SK-N-SH (cell line): ENCODE data around the gene ISYNA1. TPM values are rescaled to one million over a fixed set of nuclear protein-coding genes. Genes with fewer than 3 reads are reported as not detected.

Source experiments
- CTCF ChIA-PET: fragments of 300-600, 350-600 bp; formaldehyde crosslinking; extraction: SDS; loops from one replicate; lab custom pipeline; 2021; lab: Yijun Ruan, JAX
- POLR2A ChIA-PET: fragments of 350-600 bp; sonication (Branson Sonifier 250); formaldehyde crosslinking; extraction: SDS; loops from one replicate; lab custom pipeline; 2020; ENCODE audit warnings: antibody characterized with exemption, inconsistent platforms; lab: Yijun Ruan, JAX
- DNase-seq: peaks from one replicate; pipeline ENCODE4 v3.0.0; 2012
- H2AFZ ChIP-seq: fragments of 200-600 bp; sonication (generic); 2 replicates; pipeline ENCODE4 v1.8.1; 2016; ENCODE audit warnings: antibody characterized with exemption, mild to moderate bottlenecking, low read depth
- H3F3A ChIP-seq: fragments of 200-600 bp; sonication (generic); replicated peaks from 2 replicates; pipeline ENCODE3; 2016; ENCODE audit warnings: antibody characterized with exemption, mild to moderate bottlenecking; ENCODE audit not compliant: insufficient read depth
- H3K27ac ChIP-seq, 2 experiments: fragments of 200-500 bp in 1 of 2; fragments of 200-600 bp in 1 of 2; sonication (Bioruptor generic) in 1 of 2; sonication (generic), shearing (Covaris generic) in 1 of 2; 2 replicates each; pipeline versions ENCODE4 v1.5.1 to v1.6.1; 2014 to 2016; ENCODE audit warnings: low read depth in 2 of 2, inconsistent platforms in 1 of 2, low read length in 1 of 2, mild to moderate bottlenecking in 1 of 2, mixed read lengths in 1 of 2
- H3K27me3 ChIP-seq: fragments of 200-600 bp; sonication (generic), shearing (Covaris generic); 2 replicates; pipeline ENCODE4 v1.6.1; 2016; ENCODE audit warnings: mixed run types; ENCODE audit not compliant: insufficient read depth
- H3K36me3 ChIP-seq, 2 experiments: fragments of 200-500 bp in 1 of 2; fragments of 200-600 bp in 1 of 2; sonication (Bioruptor generic) in 1 of 2; sonication (generic) in 1 of 2; replicated peaks in 1 of 2; 2 replicates each; pipeline versions ENCODE3 to v1.5.1; 2014 to 2016; ENCODE audit warnings: low read length in 1 of 2, mild to moderate bottlenecking in 1 of 2; ENCODE audit not compliant: insufficient read depth in 2 of 2, control insufficient read depth in 1 of 2
- H3K4me1 ChIP-seq, 2 experiments: fragments of 200-500 bp in 1 of 2; fragments of 200-600 bp in 1 of 2; sonication (Bioruptor generic) in 1 of 2; sonication (generic), shearing (Covaris generic) in 1 of 2; 2 replicates each; pipeline versions ENCODE4 v1.5.1 to v1.6.1; 2014 to 2016; ENCODE audit warnings: low read depth in 1 of 2, low read length in 1 of 2, mixed run types in 1 of 2; ENCODE audit not compliant: insufficient read depth in 2 of 2, control insufficient read depth in 1 of 2
- H3K4me2 ChIP-seq: fragments of 200-600 bp; sonication (generic), shearing (Covaris generic); 2 replicates; pipeline ENCODE4 v1.6.1; 2017; ENCODE audit warnings: mixed run types
- H3K4me3 ChIP-seq, 2 experiments: fragments of 200-500 bp in 1 of 2; fragments of 200-600 bp in 1 of 2; sonication (Bioruptor generic) in 1 of 2; sonication (generic), shearing (Covaris generic) in 1 of 2; 2 replicates each; pipeline versions ENCODE4 v1.5.1 to v1.8.1; 2014 to 2016; ENCODE audit warnings: low read depth in 2 of 2, inconsistent platforms in 1 of 2, low read length in 1 of 2, mild to moderate bottlenecking in 1 of 2, mixed read lengths in 1 of 2, moderate library complexity in 1 of 2
- H3K79me2 ChIP-seq: fragments of 200-600 bp; sonication (generic); 2 replicates; pipeline ENCODE4 v1.8.1; 2017; ENCODE audit warnings: mild to moderate bottlenecking; ENCODE audit not compliant: insufficient read depth
- H3K9ac ChIP-seq: fragments of 200-600 bp; sonication (generic); 2 replicates; pipeline ENCODE4 v1.6.1; 2017; ENCODE audit warnings: mixed run types
- H3K9me2 ChIP-seq: fragments of 200-600 bp; sonication (generic); 2 replicates; pipeline ENCODE4 v1.6.1; 2017; ENCODE audit warnings: mixed run types
- H3K9me3 ChIP-seq: fragments of 200-600 bp; sonication (generic); 2 replicates; pipeline ENCODE4 v1.6.1; 2017; ENCODE audit warnings: mixed run types, mild to moderate bottlenecking, moderate library complexity
- H4K20me1 ChIP-seq: fragments of 200-600 bp; sonication (generic); 2 replicates; pipeline ENCODE4 v1.6.1; 2017; ENCODE audit warnings: mild to moderate bottlenecking, mixed run types; ENCODE audit not compliant: insufficient read depth
- ELF1 ChIP-seq: IDR thresholded peaks from 2 replicates; pipeline ENCODE4 v1.4.0; 2012
- FOSL2 ChIP-seq: IDR thresholded peaks from 2 replicates; pipeline ENCODE4 v1.4.0; 2012; ENCODE audit warnings: low read depth, mild to moderate bottlenecking, moderate library complexity, borderline replicate concordance
- FOXM1 ChIP-seq: IDR thresholded peaks from 2 replicates; pipeline ENCODE4 v1.4.0; 2012; ENCODE audit warnings: low read depth, mild to moderate bottlenecking
- GABPA ChIP-seq: IDR thresholded peaks from 2 replicates; pipeline ENCODE4 v1.4.0; 2012; ENCODE audit warnings: low read depth, mild to moderate bottlenecking
- RAD21 ChIP-seq: IDR thresholded peaks from 2 replicates; pipeline ENCODE4 v1.6.1; 2012; ENCODE audit warnings: mild to moderate bottlenecking, low read length
- RFX5 ChIP-seq: IDR thresholded peaks from 2 replicates; pipeline ENCODE4 v1.6.1; 2012; ENCODE audit warnings: mild to moderate bottlenecking, improper control_type of control experiment, low read length
- TCF12 ChIP-seq: IDR thresholded peaks from 2 replicates; pipeline ENCODE4 v1.4.0; 2012
- YY1 ChIP-seq: IDR thresholded peaks from 2 replicates; pipeline ENCODE4 v1.4.0; 2012; ENCODE audit warnings: low read depth, mild to moderate bottlenecking
- WGBS: methylation state at CpG from one replicate; pipeline ENCODE4 v1.1.6; 2017; ENCODE audit warnings: low lambda C conversion rate; 5-methylcytosine and 5-hydroxymethylcytosine counted together
- polyA plus RNA-seq, 3 experiments: library from polyadenylated mRNA; depleted of rRNA; stranded (reverse); fragments of >200 nt; gene quantifications; 2 replicates each; pipeline ENCODE4 v1.2.3, GENCODE V29; 2012
- small RNA-seq, 7 experiments: library from RNA; depleted of rRNA; stranded (forward); fragments of <200 nt; gene quantifications; one replicate each; pipeline ENCODE3, GENCODE V24; 2012
- TF ChIP-seq, protein P1 (sequence below): IDR thresholded peaks from 2 replicates; pipeline ENCODE4 v1.4.0; 2012; ENCODE audit warnings: low read depth
- TF ChIP-seq, protein P2 (sequence below): IDR thresholded peaks from 2 replicates; pipeline ENCODE4; 2012
- TF ChIP-seq, protein P3 (sequence below): IDR thresholded peaks from 2 replicates; pipeline ENCODE4 v1.4.0; 2012; ENCODE audit warnings: low read depth, borderline replicate concordance
- TF ChIP-seq, protein P4 (sequence below): fragments of 200-600 bp; sonication (generic); IDR thresholded peaks from 2 replicates; pipeline ENCODE4 v1.6.1; 2017; ENCODE audit warnings: antibody characterized with exemption, mild to moderate bottlenecking, moderate library complexity

The ISYNA1 gene
- polyA plus RNA-seq, 1 of the 3 experiments (the other 2 are of a cell fraction), result 48.0 TPM

DNA sequence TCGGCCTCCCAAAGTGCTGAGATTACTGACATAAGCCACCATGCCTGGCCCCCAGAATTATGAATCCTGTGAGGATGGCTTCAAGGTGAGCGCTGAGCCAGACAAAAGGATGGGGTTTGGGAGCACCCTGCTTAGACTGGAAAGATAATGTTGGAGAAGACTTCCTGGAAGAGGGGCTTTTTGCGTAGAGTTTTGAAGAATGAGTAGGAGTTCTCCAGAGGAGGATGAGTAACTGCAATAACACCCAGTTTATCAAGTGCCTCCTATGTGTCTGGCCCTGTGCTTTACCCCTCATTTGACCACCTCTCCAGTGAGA, 52.6 kb downstream of the ISYNA1 start (continued):
- no peak for TF ChIP-seq ELF1
- TF ChIP-seq, protein P1, sequence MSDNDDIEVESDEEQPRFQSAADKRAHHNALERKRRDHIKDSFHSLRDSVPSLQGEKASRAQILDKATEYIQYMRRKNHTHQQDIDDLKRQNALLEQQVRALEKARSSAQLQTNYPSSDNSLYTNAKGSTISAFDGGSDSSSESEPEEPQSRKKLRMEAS, result no peak

DNA sequence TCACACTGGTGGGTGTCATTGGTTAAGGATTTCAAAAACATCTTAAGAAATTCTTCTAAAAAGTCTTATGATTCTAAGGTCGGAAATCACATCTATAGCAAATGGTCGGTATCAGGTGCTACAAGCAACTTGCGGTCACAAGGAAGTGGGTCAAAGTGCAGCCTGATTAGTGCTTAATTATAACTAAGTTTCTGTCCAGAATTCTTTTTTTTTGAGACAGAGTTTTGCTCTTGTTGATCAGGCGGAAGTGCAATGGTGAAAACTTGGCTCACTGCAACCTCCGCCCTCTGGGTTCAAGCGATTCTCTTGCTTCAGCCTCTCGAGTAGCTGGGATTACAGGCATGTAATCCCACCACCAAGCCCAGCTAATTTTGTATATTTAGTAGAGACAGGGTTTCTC, 53.2 kb downstream of the ISYNA1 start:
- Histone ChIP-seq H3K9me3 (no peaks in the 10 kb centered on the region), H4K20me1 (no peaks in the 10 kb centered on the region; the same call in 1 of the 2 replicates), H3K36me3 (peaks cover 3 to 4% of the 10 kb centered on the region in 2 experiments), H2AFZ (no peak overlapping the region), H3F3A (peaks cover 18% of the 10 kb centered on the region), H3K4me3 (no peak overlapping the region), H3K9me2 (no peaks in the 10 kb centered on the region), H3K79me2 (peaks cover 9% of the 10 kb centered on the region), H3K27ac (no peak overlapping the region), H3K4me1 (peaks cover 8 to 9% of the 10 kb centered on the region in 2 experiments; a peak in 2 of 4 replicates), H3K27me3 (no peaks in the 10 kb centered on the region), H3K9ac (no peak overlapping the region), H3K4me2 (no peak overlapping the region)
- ChIA-PET POLR2A (no interaction called here), CTCF (interaction anchor here (8.6 kb wide), 1 partner anchor 35 kb away, joined by 83 read pairs; no protein-coding TSS in a partner anchor)
- TF ChIP-seq, protein P2, sequence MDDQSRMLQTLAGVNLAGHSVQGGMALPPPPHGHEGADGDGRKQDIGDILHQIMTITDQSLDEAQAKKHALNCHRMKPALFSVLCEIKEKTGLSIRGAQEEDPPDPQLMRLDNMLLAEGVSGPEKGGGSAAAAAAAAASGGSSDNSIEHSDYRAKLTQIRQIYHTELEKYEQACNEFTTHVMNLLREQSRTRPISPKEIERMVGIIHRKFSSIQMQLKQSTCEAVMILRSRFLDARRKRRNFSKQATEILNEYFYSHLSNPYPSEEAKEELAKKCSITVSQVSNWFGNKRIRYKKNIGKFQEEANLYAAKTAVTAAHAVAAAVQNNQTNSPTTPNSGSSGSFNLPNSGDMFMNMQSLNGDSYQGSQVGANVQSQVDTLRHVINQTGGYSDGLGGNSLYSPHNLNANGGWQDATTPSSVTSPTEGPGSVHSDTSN, result no peak
- TF ChIP-seq RAD21, result no peak
- TF ChIP-seq, protein P3, sequence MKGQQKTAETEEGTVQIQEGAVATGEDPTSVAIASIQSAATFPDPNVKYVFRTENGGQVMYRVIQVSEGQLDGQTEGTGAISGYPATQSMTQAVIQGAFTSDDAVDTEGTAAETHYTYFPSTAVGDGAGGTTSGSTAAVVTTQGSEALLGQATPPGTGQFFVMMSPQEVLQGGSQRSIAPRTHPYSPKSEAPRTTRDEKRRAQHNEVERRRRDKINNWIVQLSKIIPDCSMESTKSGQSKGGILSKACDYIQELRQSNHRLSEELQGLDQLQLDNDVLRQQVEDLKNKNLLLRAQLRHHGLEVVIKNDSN, result no peak
- TF ChIP-seq FOXM1, result no peak
- no peak for TF ChIP-seq GABPA
- TF ChIP-seq, protein P4, sequence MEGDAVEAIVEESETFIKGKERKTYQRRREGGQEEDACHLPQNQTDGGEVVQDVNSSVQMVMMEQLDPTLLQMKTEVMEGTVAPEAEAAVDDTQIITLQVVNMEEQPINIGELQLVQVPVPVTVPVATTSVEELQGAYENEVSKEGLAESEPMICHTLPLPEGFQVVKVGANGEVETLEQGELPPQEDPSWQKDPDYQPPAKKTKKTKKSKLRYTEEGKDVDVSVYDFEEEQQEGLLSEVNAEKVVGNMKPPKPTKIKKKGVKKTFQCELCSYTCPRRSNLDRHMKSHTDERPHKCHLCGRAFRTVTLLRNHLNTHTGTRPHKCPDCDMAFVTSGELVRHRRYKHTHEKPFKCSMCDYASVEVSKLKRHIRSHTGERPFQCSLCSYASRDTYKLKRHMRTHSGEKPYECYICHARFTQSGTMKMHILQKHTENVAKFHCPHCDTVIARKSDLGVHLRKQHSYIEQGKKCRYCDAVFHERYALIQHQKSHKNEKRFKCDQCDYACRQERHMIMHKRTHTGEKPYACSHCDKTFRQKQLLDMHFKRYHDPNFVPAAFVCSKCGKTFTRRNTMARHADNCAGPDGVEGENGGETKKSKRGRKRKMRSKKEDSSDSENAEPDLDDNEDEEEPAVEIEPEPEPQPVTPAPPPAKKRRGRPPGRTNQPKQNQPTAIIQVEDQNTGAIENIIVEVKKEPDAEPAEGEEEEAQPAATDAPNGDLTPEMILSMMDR, result no peak
- no peak for TF ChIP-seq YY1
- no peak for TF ChIP-seq RFX5
- TF ChIP-seq FOSL2, result no peak
- no peak for TF ChIP-seq TCF12
- DNase-seq, result no peak
- 97% methylated on average over 7 of the region's 7 CpGs for WGBS

Small RNA genes within 50 kb of the gene (small RNA-seq; reads per million reads assigned to genes)
- gene MIR3189, result 0.29 to 6.7 (median 2.1) reads per million in 7 experiments

Other genes with a start within 250 kb of the ISYNA1 start
- 17.5 and 20.6 TPM in 2 replicates for gene MPV17L2, start 244.9 kb downstream of the ISYNA1 start, polyA plus RNA-seq (2012; rRNA removed)
- gene RAB3A, start 234.1 kb downstream of the ISYNA1 start, polyA plus RNA-seq (2012; rRNA removed), result 9.1 and 9.7 TPM in 2 replicates
- 0.36 and 1.0 TPM in 2 replicates for gene PDE4C, start 211.7 kb downstream of the ISYNA1 start, polyA plus RNA-seq (2012; rRNA removed)
- gene IQCN, start 163.7 kb downstream of the ISYNA1 start, polyA plus RNA-seq (2012; rRNA removed), result 1.9 and 2.5 TPM in 2 replicates
- 92.5 and 115 TPM in 2 replicates for gene JUND, start 156.5 kb downstream of the ISYNA1 start, polyA plus RNA-seq (2012; rRNA removed)
- 235 and 277 TPM in 2 replicates for gene LSM4, start 115.1 kb downstream of the ISYNA1 start, polyA plus RNA-seq (2012; rRNA removed)
- gene PGPEP1, start 97.5 kb downstream of the ISYNA1 start, polyA plus RNA-seq (2012; rRNA removed), result 13.8 and 13.9 TPM in 2 replicates
- 74.1 and 129 TPM in 2 replicates for gene GDF15, start 52.0 kb downstream of the ISYNA1 start, polyA plus RNA-seq (2012; rRNA removed)
- gene LRRC25, start 40.5 kb downstream of the ISYNA1 start, polyA plus RNA-seq (2012; rRNA removed), result not detected in 2 replicates
- gene SSBP4, start 18.7 kb downstream of the ISYNA1 start, polyA plus RNA-seq (2012; rRNA removed), result 22.5 and 24.9 TPM in 2 replicates
- 3.6 and 7.4 TPM in 2 replicates for gene ELL, start 83.9 kb upstream of the ISYNA1 start, polyA plus RNA-seq (2012; rRNA removed)
- 227 and 273 TPM in 2 replicates for gene FKBP8, start 105.4 kb upstream of the ISYNA1 start, polyA plus RNA-seq (2012; rRNA removed)
- 151 and 165 TPM in 2 replicates for gene KXD1, start 119.7 kb upstream of the ISYNA1 start, polyA plus RNA-seq (2012; rRNA removed)
- 2,690 and 3,026 TPM in 2 replicates for gene UBA52, start 133.7 kb upstream of the ISYNA1 start, polyA plus RNA-seq (2012; rRNA removed)
- gene REX1BD, start 150.7 kb upstream of the ISYNA1 start, polyA plus RNA-seq (2012; rRNA removed), result 109 and 159 TPM in 2 replicates
- 0.71 and 0.84 TPM in 2 replicates for gene CRLF1, start 168.7 kb upstream of the ISYNA1 start, polyA plus RNA-seq (2012; rRNA removed)
- 5.8 and 9.6 TPM in 2 replicates for gene TMEM59L, start 174.7 kb upstream of the ISYNA1 start, polyA plus RNA-seq (2012; rRNA removed)
- gene KLHL26, start 198.9 kb upstream of the ISYNA1 start, polyA plus RNA-seq (2012; rRNA removed), result 1.9 and 4.6 TPM in 2 replicates
- gene CRTC1, start 245.5 kb upstream of the ISYNA1 start, polyA plus RNA-seq (2012; rRNA removed), result 2.2 and 5.0 TPM in 2 replicates